ENCODE measurements around the gene SPINK5.

GRCh38 chr5:148029131-148029530 is 34.6 kb upstream of the SPINK5 start:
- TF ChIP-seq CTCF (IDR thresholded peaks at IDR 0.05) (no peak), POLR2A (IDR thresholded peaks at IDR 0.05) (no peak), POLR2AphosphoS5 (IDR thresholded peaks at IDR 0.05; ENCODE audit: insufficient read depth in 1 of 2, low read depth in 1 of 2) (no peak)
